Measurements from ENCODE around the gene TSSC4.

Gene TSSC4

DNA sequence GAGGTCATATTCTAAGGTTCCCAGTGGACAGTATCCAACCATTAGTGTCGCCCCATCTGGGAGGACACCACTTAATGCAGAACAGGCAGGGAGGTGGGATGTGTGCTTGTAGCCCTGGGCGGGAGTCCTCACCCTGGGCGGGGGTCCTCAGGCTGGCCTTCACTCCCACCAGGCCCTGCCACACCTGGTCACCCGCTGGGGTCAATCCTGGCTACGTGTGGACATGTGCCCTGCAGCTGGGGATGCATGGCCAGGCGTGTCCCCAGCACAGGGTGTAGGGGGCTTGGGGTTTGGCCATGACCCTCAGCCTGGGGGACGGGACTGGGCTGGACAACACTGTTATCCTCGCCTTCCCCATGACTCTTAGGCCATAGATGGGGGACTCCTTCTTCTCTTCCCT, 25.0 kb downstream of the TSSC4 start:
- TF ChIP-seq EGR1 (IDR thresholded peaks at IDR 0.05) (no peak), ZBTB7A (IDR thresholded peaks at IDR 0.05; ENCODE audit: low read depth) (no peak), NFIC (IDR thresholded peaks at IDR 0.05) (no peak), TEAD4 (IDR thresholded peaks at IDR 0.05) (no peak), TCF12 (IDR thresholded peaks at IDR 0.05; ENCODE audit: low read depth) (no peak)
- TF ChIP-seq, protein P1, sequence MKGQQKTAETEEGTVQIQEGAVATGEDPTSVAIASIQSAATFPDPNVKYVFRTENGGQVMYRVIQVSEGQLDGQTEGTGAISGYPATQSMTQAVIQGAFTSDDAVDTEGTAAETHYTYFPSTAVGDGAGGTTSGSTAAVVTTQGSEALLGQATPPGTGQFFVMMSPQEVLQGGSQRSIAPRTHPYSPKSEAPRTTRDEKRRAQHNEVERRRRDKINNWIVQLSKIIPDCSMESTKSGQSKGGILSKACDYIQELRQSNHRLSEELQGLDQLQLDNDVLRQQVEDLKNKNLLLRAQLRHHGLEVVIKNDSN (IDR thresholded peaks at IDR 0.05): no peak

DNA sequence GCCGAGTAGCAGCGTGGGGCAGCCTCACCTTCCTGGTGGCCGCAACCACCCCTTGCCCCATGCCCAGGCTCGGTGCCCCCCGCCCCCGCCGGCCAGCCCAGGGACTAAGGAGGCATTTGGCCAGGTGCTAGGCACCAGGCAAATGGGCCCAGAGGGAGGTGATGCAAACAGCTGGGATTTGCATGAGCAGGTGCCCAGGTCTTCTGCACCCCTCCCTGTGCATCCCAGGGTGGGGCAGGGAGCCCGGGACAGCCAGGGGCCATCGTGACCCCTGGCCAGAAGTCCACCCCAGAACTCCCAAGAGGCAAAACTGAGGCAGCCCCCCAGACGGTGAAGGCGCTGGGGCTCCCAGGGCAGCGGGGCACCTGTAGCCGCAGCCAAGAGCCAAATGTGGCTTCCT, 25.7 kb downstream of the TSSC4 start:
- TF ChIP-seq TAF1 (IDR thresholded peaks at IDR 0.05; ENCODE audit: low read depth): no peak
- no peak for TF ChIP-seq CEBPB (IDR thresholded peaks at IDR 0.05)
- TF ChIP-seq, protein P2, sequence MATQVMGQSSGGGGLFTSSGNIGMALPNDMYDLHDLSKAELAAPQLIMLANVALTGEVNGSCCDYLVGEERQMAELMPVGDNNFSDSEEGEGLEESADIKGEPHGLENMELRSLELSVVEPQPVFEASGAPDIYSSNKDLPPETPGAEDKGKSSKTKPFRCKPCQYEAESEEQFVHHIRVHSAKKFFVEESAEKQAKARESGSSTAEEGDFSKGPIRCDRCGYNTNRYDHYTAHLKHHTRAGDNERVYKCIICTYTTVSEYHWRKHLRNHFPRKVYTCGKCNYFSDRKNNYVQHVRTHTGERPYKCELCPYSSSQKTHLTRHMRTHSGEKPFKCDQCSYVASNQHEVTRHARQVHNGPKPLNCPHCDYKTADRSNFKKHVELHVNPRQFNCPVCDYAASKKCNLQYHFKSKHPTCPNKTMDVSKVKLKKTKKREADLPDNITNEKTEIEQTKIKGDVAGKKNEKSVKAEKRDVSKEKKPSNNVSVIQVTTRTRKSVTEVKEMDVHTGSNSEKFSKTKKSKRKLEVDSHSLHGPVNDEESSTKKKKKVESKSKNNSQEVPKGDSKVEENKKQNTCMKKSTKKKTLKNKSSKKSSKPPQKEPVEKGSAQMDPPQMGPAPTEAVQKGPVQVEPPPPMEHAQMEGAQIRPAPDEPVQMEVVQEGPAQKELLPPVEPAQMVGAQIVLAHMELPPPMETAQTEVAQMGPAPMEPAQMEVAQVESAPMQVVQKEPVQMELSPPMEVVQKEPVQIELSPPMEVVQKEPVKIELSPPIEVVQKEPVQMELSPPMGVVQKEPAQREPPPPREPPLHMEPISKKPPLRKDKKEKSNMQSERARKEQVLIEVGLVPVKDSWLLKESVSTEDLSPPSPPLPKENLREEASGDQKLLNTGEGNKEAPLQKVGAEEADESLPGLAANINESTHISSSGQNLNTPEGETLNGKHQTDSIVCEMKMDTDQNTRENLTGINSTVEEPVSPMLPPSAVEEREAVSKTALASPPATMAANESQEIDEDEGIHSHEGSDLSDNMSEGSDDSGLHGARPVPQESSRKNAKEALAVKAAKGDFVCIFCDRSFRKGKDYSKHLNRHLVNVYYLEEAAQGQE (IDR thresholded peaks at IDR 0.05; ENCODE audit: low read depth): no peak
- TF ChIP-seq YY1 (IDR thresholded peaks at IDR 0.05; ENCODE audit: low read depth): no peak
- TF ChIP-seq CREB1 (IDR thresholded peaks at IDR 0.05; ENCODE audit: low read depth): no peak
- no peak for TF ChIP-seq FOXM1 (IDR thresholded peaks at IDR 0.05; ENCODE audit: borderline replicate concordance, low read depth)
- TF ChIP-seq TEAD4 (IDR thresholded peaks at IDR 0.05): no peak
- TF ChIP-seq, protein P3, sequence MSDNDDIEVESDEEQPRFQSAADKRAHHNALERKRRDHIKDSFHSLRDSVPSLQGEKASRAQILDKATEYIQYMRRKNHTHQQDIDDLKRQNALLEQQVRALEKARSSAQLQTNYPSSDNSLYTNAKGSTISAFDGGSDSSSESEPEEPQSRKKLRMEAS (IDR thresholded peaks at IDR 0.05): no peak
- no peak for TF ChIP-seq EP300 (IDR thresholded peaks at IDR 0.05; ENCODE audit: borderline replicate concordance)
- TF ChIP-seq NFIC (IDR thresholded peaks at IDR 0.05): no peak
- TF ChIP-seq RAD21 (IDR thresholded peaks at IDR 0.05; ENCODE audit: low read depth): no peak
- no peak for TF ChIP-seq EGR1 (IDR thresholded peaks at IDR 0.05)
- no peak for TF ChIP-seq TCF12 (IDR thresholded peaks at IDR 0.05; ENCODE audit: low read depth)
- no peak for TF ChIP-seq ZBTB7A (IDR thresholded peaks at IDR 0.05; ENCODE audit: low read depth)
- TF ChIP-seq, protein P1 (IDR thresholded peaks at IDR 0.05): no peak

DNA sequence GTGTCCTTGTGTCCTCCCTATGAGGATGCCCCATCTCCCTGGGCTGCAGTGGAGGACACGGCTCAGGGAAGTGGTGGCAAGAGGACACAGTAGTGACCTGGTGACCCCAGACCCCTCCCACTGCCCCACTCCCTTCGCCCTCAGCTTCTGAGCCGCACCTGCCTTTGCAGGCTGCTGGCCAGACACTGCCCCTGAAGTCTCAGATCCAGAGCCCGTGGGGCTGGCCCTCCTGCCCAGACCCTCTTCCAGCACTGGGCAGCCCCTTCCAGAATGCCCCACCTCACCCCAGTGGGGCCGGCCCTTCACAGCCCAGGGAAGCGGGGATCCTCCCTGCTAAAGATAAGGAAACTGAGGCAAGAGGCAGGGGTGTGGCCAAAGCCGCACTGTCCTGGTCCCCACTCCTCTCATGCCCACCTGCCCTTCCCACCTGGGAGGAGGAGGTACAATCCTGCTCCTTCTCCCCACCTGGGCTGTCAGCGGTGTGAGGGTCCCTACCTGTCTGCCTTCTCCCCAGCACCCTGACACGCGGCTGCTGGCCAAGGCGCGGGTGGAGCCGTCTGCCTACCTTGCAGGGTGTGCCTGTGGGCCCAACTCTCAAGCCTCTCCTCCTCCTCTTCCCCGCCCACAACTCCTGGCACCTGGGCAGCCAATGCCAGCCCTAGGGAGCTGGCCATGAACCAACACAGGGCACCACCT, 26.4 kb downstream of the TSSC4 start:
- TF ChIP-seq EGR1 (IDR thresholded peaks at IDR 0.05): no peak
- TF ChIP-seq, protein P1 (IDR thresholded peaks at IDR 0.05): no peak

DNA sequence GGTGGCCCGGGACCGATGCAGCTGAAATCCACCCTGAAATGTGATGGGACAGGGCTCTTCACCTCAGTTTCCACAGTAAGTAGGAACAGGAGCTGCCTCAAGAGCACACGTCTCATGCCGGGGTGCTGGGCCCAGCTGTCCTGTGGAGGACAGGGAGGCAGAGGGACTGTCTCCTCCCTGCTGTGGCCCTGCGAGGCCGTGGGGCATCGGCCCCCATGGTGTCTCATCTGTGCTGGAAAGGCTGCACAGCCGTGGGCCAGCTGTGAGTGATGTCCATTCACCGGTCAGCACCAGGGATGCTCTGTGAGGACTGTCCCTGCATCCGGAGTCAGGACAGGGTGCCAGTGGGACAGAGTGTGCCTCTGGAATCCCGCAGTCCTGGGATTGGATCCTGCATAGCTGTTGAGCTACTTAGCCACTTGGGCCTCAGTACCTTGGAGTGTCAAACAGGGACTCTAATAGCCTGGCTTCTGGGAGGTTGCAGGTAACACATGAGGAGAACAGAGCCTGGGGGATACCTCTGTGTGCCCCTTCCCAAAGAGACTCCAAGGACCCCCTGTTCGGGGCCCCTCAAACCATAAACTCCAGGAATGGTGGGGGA, 27.3 kb downstream of the TSSC4 start:
- no peak for TF ChIP-seq ZBTB7A (IDR thresholded peaks at IDR 0.05; ENCODE audit: low read depth)
- TF ChIP-seq, protein P3 (IDR thresholded peaks at IDR 0.05): no peak
- TF ChIP-seq, protein P2 (IDR thresholded peaks at IDR 0.05; ENCODE audit: low read depth): no peak
- no peak for TF ChIP-seq TCF12 (IDR thresholded peaks at IDR 0.05; ENCODE audit: low read depth)
- TF ChIP-seq CEBPB (IDR thresholded peaks at IDR 0.05): no peak
- TF ChIP-seq, protein P1 (IDR thresholded peaks at IDR 0.05): no peak
- TF ChIP-seq RAD21 (IDR thresholded peaks at IDR 0.05; ENCODE audit: low read depth): no peak
- TF ChIP-seq EP300 (IDR thresholded peaks at IDR 0.05; ENCODE audit: borderline replicate concordance): no peak
- no peak for TF ChIP-seq EGR1 (IDR thresholded peaks at IDR 0.05)
- TF ChIP-seq TAF1 (IDR thresholded peaks at IDR 0.05; ENCODE audit: low read depth): no peak
- TF ChIP-seq NFIC (IDR thresholded peaks at IDR 0.05): no peak
- TF ChIP-seq FOXM1 (IDR thresholded peaks at IDR 0.05; ENCODE audit: borderline replicate concordance, low read depth): no peak
- no peak for TF ChIP-seq YY1 (IDR thresholded peaks at IDR 0.05; ENCODE audit: low read depth)
- no peak for TF ChIP-seq CREB1 (IDR thresholded peaks at IDR 0.05; ENCODE audit: low read depth)
- TF ChIP-seq TEAD4 (IDR thresholded peaks at IDR 0.05): no peak

DNA sequence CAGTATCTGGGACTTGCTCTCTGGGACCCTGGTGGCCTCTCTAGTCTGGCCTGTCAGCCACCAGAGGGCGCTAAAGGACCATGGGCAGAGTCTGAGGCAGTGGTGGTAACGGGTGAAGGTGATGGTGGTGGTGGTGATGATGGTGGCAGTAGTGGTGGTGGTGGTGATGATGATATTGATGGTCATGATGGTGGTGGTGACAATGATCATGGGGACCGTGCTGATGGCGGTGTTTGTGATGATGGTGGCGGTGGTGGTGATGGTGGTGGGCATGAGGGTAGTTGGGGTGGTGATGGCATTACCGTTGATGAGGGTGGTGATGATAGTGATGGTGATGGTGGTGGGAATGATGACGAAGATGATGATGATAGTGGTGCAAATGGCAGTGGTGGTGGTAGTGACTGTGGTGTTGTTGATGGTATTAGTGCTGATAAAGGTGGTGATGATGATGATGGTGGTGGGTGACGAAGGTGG, 27.8 kb downstream of the TSSC4 start:
- no peak for TF ChIP-seq YY1 (IDR thresholded peaks at IDR 0.05; ENCODE audit: low read depth)
- peak; percentile 99 for TF ChIP-seq RAD21 (IDR thresholded peaks at IDR 0.05; ENCODE audit: low read depth)
